Suprapubic skin (tissue), 3 donors: ENCODE results near the gene CPNE2.

Source experiments
- EP300 ChIP-seq: sonication (generic); formaldehyde crosslinking; IDR thresholded peaks from one replicate; pipeline ENCODE4 v1.6.1; 2017; ENCODE audit warnings: antibody characterized with exemption
- TF ChIP-seq, protein P1 (sequence below), 2 donors: fragments of 200-600 bp in 1 of 2; fragments of 450-650 bp in 1 of 2; sonication (generic) in 1 of 2; IDR thresholded peaks; one replicate each; pipeline ENCODE4 v1.5.1; 2016 to 2019; ENCODE audit warnings: antibody characterized with exemption in 2 of 2, mild to moderate bottlenecking in 1 of 2, moderate library complexity in 1 of 2

DNA sequence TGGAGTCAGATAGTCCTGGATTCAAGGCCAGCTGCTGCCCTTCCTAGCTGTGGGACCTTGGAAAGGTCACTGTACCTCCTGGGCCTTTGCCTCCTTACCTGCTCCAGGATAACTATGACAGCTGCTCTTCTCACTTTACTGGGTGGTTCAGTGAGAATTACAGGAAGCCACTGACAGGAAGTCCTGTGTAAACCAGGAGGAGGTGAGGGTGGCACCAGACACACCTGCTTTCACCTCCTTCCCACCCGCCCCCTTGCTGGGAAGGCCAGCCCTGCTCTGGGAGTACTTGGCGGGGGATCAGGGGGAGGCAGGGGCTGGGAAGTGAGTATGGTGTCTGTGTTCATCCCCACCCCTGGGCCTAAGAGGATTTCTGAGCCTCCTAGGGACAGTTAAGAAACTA, 42.6 kb downstream of the CPNE2 start:
- TF ChIP-seq, protein P1, sequence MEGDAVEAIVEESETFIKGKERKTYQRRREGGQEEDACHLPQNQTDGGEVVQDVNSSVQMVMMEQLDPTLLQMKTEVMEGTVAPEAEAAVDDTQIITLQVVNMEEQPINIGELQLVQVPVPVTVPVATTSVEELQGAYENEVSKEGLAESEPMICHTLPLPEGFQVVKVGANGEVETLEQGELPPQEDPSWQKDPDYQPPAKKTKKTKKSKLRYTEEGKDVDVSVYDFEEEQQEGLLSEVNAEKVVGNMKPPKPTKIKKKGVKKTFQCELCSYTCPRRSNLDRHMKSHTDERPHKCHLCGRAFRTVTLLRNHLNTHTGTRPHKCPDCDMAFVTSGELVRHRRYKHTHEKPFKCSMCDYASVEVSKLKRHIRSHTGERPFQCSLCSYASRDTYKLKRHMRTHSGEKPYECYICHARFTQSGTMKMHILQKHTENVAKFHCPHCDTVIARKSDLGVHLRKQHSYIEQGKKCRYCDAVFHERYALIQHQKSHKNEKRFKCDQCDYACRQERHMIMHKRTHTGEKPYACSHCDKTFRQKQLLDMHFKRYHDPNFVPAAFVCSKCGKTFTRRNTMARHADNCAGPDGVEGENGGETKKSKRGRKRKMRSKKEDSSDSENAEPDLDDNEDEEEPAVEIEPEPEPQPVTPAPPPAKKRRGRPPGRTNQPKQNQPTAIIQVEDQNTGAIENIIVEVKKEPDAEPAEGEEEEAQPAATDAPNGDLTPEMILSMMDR (IDR thresholded peaks at IDR 0.05): no peak
- TF ChIP-seq EP300: no peak
